ENCODE measurements around the gene NUPR1.

DNA sequence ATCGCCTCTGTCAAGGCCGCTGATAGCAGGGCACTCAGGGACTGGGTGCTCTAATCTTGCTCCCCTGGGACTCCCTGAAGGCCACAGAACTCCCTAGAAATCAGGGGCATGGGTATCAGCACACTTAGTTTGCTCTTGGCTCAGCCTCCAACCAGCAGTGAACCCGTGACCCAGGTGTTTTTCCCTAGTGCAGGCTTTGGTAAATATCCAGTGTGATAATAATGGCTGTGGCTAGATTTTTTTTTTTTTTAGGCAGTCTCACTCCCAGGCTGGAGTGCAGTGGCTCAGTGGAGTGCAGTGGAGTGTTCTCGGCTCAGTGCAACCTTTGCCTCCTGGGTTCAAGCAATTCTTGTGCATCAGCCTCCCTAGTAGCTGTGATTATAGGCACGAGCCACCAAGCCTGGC, 10.3 kb downstream of the NUPR1 start:
- no peak for TF ChIP-seq CTCF (conservative IDR thresholded peaks at IDR 0.05; ENCODE audit: low read length)
- TF ChIP-seq EZH2phosphoT487 (IDR thresholded peaks at IDR 0.05; ENCODE audit: borderline replicate concordance) = no peak

All from Loucy (cell line).